ENCODE measurements around the gene USP8.

GRCh38 chr15:50380089-50380488 lies 44.1 kb upstream of the USP8 start:
- no peak for TF ChIP-seq GATA3 (IDR thresholded peaks at IDR 0.05; ENCODE audit: low read depth, low read length)
- TF ChIP-seq GATA2 (IDR thresholded peaks at IDR 0.05; ENCODE audit: low read depth, low read length), result no peak

All from SH-SY5Y (cell line).